HG02870 (cell line): ENCODE data around the gene EFCAB13.
A peak's percentile ranks its signal among the peaks of the same experiment; 100 is the strongest.
"Not testable (repeated sequence)": the region's sequence is repeated elsewhere in the genome, so short reads cannot be mapped to it uniquely, and the experiment has no call there.

Experiments
- ATAC-seq: cut with Tn5 transposase; IDR thresholded peaks from one replicate; pipeline ENCODE4 v1.9.1; 2021; ENCODE audit warnings: mild to moderate bottlenecking, moderate library complexity; ENCODE audit not compliant: unreplicated experiment

The EFCAB13 gene

GRCh38 chr17:47324224-47325020, 667 bp downstream of the EFCAB13 start:
- ATAC-seq, result peak; percentile 40

GRCh38 chr17:47325176-47325575, 1.4 kb downstream of the EFCAB13 start:
- no peak for ATAC-seq

GRCh38 chr17:47330548-47330947, 6.8 kb downstream of the EFCAB13 start:
- no peak for ATAC-seq

GRCh38 chr17:47332287-47332686, 8.5 kb downstream of the EFCAB13 start:
- no peak for ATAC-seq

- no peak for ATAC-seq
Measured at GRCh38 chr17:47335101-47335936, 11.6 kb downstream of the EFCAB13 start.

GRCh38 chr17:47338026-47338425, 14.3 kb downstream of the EFCAB13 start:
- no peak for ATAC-seq

- ATAC-seq, result no peak
Measured at GRCh38 chr17:47352848-47353247, 29.1 kb downstream of the EFCAB13 start.

- ATAC-seq, result no peak
Measured at GRCh38 chr17:47358652-47359051, 34.9 kb downstream of the EFCAB13 start.

GRCh38 chr17:47363171-47363570, 39.4 kb downstream of the EFCAB13 start:
- ATAC-seq, result no peak

- ATAC-seq, result no peak
Measured at GRCh38 chr17:47367257-47367656, 43.5 kb downstream of the EFCAB13 start.

- no peak for ATAC-seq
Measured at GRCh38 chr17:47368262-47368661, 44.5 kb downstream of the EFCAB13 start.

GRCh38 chr17:47370899-47371298, 47.1 kb downstream of the EFCAB13 start:
- not testable (repeated sequence) for ATAC-seq

- ATAC-seq, result no peak
Measured at GRCh38 chr17:47373002-47373401, 49.2 kb downstream of the EFCAB13 start.

GRCh38 chr17:47376247-47376646, 52.5 kb downstream of the EFCAB13 start:
- no peak for ATAC-seq

GRCh38 chr17:47388825-47389224, 65.1 kb downstream of the EFCAB13 start:
- no peak for ATAC-seq

- not testable (repeated sequence) for ATAC-seq
Measured at GRCh38 chr17:47397532-47398128, 73.9 kb downstream of the EFCAB13 start.

- ATAC-seq, result no peak
Measured at GRCh38 chr17:47400333-47400732, 76.6 kb downstream of the EFCAB13 start.

GRCh38 chr17:47401100-47401499, 77.3 kb downstream of the EFCAB13 start:
- no peak for ATAC-seq

GRCh38 chr17:47404006-47404405, 80.3 kb downstream of the EFCAB13 start:
- ATAC-seq, result no peak

- ATAC-seq, result no peak
Measured at GRCh38 chr17:47404875-47405274, 81.1 kb downstream of the EFCAB13 start.

- ATAC-seq, result no peak
Measured at GRCh38 chr17:47413872-47414271, 90.1 kb downstream of the EFCAB13 start.

- ATAC-seq, result no peak
Measured at GRCh38 chr17:47414612-47415011, 90.9 kb downstream of the EFCAB13 start.
